ENCODE results near the gene WDR12.

DNA sequence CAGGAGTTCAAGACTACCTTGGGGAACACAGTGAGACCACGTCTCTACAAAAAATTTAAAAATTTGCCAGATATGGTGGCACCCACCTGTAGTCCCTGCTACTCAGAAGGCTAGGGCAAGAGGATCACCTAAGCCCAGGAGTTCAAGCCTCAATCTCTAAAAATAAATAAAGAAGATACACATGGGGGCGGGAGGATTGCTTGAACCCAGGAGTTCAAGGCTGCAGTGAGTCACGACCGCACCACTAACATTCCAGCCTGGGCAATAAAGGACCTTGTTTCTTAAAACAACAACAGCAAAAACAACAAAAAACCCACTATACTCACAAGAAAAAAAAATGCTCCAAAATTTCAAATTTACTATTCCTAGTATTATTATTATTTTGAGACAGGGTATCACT lies 29.9 kb downstream of the WDR12 start:
- TF ChIP-seq CEBPB (IDR thresholded peaks at IDR 0.05; ENCODE audit: low read depth), result no peak
- no peak for TF ChIP-seq YY1 (IDR thresholded peaks at IDR 0.05; ENCODE audit: extremely low read depth, insufficient replicate concordance, low read depth, low read length)
- no peak for TF ChIP-seq POLR2A (IDR thresholded peaks at IDR 0.05; ENCODE audit: borderline replicate concordance, extremely low read depth, insufficient read depth, insufficient read length)
- TF ChIP-seq EZH2phosphoT487 (IDR thresholded peaks at IDR 0.05; ENCODE audit: borderline replicate concordance), result no peak
- TF ChIP-seq SP1 (IDR thresholded peaks at IDR 0.05; ENCODE audit: low read depth), result no peak
- TF ChIP-seq, protein P1, sequence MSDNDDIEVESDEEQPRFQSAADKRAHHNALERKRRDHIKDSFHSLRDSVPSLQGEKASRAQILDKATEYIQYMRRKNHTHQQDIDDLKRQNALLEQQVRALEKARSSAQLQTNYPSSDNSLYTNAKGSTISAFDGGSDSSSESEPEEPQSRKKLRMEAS (IDR thresholded peaks at IDR 0.05), result no peak
- TF ChIP-seq, protein P2, sequence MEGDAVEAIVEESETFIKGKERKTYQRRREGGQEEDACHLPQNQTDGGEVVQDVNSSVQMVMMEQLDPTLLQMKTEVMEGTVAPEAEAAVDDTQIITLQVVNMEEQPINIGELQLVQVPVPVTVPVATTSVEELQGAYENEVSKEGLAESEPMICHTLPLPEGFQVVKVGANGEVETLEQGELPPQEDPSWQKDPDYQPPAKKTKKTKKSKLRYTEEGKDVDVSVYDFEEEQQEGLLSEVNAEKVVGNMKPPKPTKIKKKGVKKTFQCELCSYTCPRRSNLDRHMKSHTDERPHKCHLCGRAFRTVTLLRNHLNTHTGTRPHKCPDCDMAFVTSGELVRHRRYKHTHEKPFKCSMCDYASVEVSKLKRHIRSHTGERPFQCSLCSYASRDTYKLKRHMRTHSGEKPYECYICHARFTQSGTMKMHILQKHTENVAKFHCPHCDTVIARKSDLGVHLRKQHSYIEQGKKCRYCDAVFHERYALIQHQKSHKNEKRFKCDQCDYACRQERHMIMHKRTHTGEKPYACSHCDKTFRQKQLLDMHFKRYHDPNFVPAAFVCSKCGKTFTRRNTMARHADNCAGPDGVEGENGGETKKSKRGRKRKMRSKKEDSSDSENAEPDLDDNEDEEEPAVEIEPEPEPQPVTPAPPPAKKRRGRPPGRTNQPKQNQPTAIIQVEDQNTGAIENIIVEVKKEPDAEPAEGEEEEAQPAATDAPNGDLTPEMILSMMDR (IDR thresholded peaks at IDR 0.05 in 2 of 3, conservative IDR thresholded peaks at IDR 0.05 in 1 of 3; ENCODE audit: borderline replicate concordance in 1 of 3, insufficient read depth in 1 of 3, low read depth in 2 of 3, low read length in 2 of 3), result no peak
- no peak for TF ChIP-seq ELF1 (IDR thresholded peaks at IDR 0.05; ENCODE audit: borderline replicate concordance, low read depth)
- no peak for TF ChIP-seq CBX3 (IDR thresholded peaks at IDR 0.05; ENCODE audit: low read depth)
- no peak for TF ChIP-seq EZH2 (IDR thresholded peaks at IDR 0.05)
- no peak for TF ChIP-seq TCF7L2 (IDR thresholded peaks at IDR 0.05; ENCODE audit: borderline replicate concordance, extremely low read depth, insufficient read depth, insufficient read length)
- no peak for TF ChIP-seq ZNF274 (IDR thresholded peaks at IDR 0.05; ENCODE audit: low read depth, low read length)
- TF ChIP-seq, protein P3, sequence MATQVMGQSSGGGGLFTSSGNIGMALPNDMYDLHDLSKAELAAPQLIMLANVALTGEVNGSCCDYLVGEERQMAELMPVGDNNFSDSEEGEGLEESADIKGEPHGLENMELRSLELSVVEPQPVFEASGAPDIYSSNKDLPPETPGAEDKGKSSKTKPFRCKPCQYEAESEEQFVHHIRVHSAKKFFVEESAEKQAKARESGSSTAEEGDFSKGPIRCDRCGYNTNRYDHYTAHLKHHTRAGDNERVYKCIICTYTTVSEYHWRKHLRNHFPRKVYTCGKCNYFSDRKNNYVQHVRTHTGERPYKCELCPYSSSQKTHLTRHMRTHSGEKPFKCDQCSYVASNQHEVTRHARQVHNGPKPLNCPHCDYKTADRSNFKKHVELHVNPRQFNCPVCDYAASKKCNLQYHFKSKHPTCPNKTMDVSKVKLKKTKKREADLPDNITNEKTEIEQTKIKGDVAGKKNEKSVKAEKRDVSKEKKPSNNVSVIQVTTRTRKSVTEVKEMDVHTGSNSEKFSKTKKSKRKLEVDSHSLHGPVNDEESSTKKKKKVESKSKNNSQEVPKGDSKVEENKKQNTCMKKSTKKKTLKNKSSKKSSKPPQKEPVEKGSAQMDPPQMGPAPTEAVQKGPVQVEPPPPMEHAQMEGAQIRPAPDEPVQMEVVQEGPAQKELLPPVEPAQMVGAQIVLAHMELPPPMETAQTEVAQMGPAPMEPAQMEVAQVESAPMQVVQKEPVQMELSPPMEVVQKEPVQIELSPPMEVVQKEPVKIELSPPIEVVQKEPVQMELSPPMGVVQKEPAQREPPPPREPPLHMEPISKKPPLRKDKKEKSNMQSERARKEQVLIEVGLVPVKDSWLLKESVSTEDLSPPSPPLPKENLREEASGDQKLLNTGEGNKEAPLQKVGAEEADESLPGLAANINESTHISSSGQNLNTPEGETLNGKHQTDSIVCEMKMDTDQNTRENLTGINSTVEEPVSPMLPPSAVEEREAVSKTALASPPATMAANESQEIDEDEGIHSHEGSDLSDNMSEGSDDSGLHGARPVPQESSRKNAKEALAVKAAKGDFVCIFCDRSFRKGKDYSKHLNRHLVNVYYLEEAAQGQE (IDR thresholded peaks at IDR 0.05; ENCODE audit: low read depth), result no peak
- TF ChIP-seq POLR2AphosphoS5 (IDR thresholded peaks at IDR 0.05; ENCODE audit: low read depth, low read length), result no peak

Measured in HCT116 (cell line).